HCT116 (cell line): ENCODE data around the gene TMPO. TPM values are rescaled to one million over a fixed set of nuclear protein-coding genes. Genes with fewer than 3 reads are reported as not detected.

Experiments
- ATAC-seq: fragments of 200-7000 bp; cut with Tn5 transposase; 2 replicates; pipeline ENCODE4 v1.9.1; 2020; ENCODE audit warnings: mild to moderate bottlenecking, moderate library complexity
- BruUV-seq: library from RNA; stranded (reverse); fragments of 400-500 nt; replicated peaks from 2 replicates; lab custom pipeline; 2021; lab: Mats Ljungman, UMichigan
- CTCF ChIA-PET: fragments of 300-600 bp; sonication (Branson Sonifier 250); formaldehyde crosslinking; loops from one replicate; lab custom pipeline; 2021; ENCODE audit warnings: antibody characterized with exemption; lab: Charles Lee
- POLR2A ChIA-PET: fragments of 300-600, 350-600 bp; sonication (Branson Sonifier 250); formaldehyde crosslinking; loops from one replicate; lab custom pipeline; 2021; ENCODE audit warnings: antibody characterized with exemption; lab: Charles Lee
- RAD21 ChIA-PET, 2 experiments: fragments of 300-600 bp; sonication (Branson Sonifier 250); formaldehyde crosslinking; loops; one replicate each; lab custom pipeline; 2023; ENCODE audit warnings: low total read pairs in 2 of 2; ENCODE audit not compliant: uncharacterized antibody in 2 of 2, unreplicated experiment in 2 of 2, low non-redundant PET in 1 of 2; lab: Charles Lee
- DNase-seq: peaks from one replicate; pipeline ENCODE4 v3.0.0-alpha.2; 2010; ENCODE audit warnings: low read depth, low spot score
- H2AFZ ChIP-seq: fragments of 200-600 bp; shearing (Covaris generic), sonication (generic); 2 replicates; pipeline ENCODE4 v1.6.1; 2017; ENCODE audit warnings: low read depth, mixed run types, mixed read lengths, antibody characterized with exemption, low read length; ENCODE audit not compliant: poor library complexity, severe bottlenecking
- H3K27ac ChIP-seq: 2 replicates; pipeline ENCODE4 v1.5.1; 2012; ENCODE audit warnings: low read depth, low read length
- H3K27me3 ChIP-seq: fragments of 200-600 bp; sonication (generic); 2 replicates; pipeline ENCODE4 v1.6.1; 2016; ENCODE audit warnings: mixed run types, low read length, mixed read lengths; ENCODE audit not compliant: insufficient read depth
- H3K36me3 ChIP-seq, 2 experiments: fragments of 200-500 bp in 1 of 2; fragments of 200-600 bp in 1 of 2; sonication (Bioruptor generic) in 1 of 2; sonication (generic) in 1 of 2; 2 replicates each; pipeline versions ENCODE4 v1.5.1 to v1.6.1; 2014 to 2016; ENCODE audit warnings: low read length in 2 of 2, inconsistent platforms in 1 of 2, mixed read lengths in 1 of 2, mixed run types in 1 of 2; ENCODE audit not compliant: insufficient read depth in 2 of 2, control insufficient read depth in 1 of 2
- H3K4me1 ChIP-seq, 2 experiments: fragments of 200-600 bp in 1 of 2; sonication (generic) in 1 of 2; 2 replicates each; pipeline versions ENCODE4 v1.5.1 to v1.6.1; 2012 to 2017; ENCODE audit warnings: low read length in 2 of 2, inconsistent platforms in 1 of 2, mild to moderate bottlenecking in 1 of 2, mixed read lengths in 1 of 2, mixed run types in 1 of 2, moderate library complexity in 1 of 2; ENCODE audit not compliant: insufficient read depth in 2 of 2, control insufficient read depth in 1 of 2
- H3K4me2 ChIP-seq: fragments of 200-600 bp; sonication (generic); 2 replicates; pipeline ENCODE4 v1.6.1; 2017; ENCODE audit warnings: mixed run types, low read length, mixed read lengths
- H3K4me3 ChIP-seq, 2 experiments: fragments of 200-600 bp in 1 of 2; sonication (generic) in 1 of 2; replicated peaks in 1 of 2; 2 replicates each; pipeline ENCODE4 v1.5.1; 2011 to 2016; ENCODE audit warnings: low read length in 2 of 2, control low read depth in 1 of 2, low read depth in 1 of 2, mild to moderate bottlenecking in 1 of 2, mixed read lengths in 1 of 2, mixed run types in 1 of 2
- H3K79me2 ChIP-seq: fragments of 200-600 bp; sonication (generic); 2 replicates; pipeline ENCODE4 v1.6.1; 2017; ENCODE audit warnings: mild to moderate bottlenecking, mixed run types, low read length, moderate library complexity, mixed read lengths; ENCODE audit not compliant: insufficient read depth
- H3K9ac ChIP-seq: fragments of 200-600 bp; sonication (generic); 2 replicates; pipeline ENCODE4 v1.6.1; 2016; ENCODE audit warnings: low read length, mixed read lengths
- H3K9me2 ChIP-seq: fragments of 200-600 bp; sonication (generic), shearing (Covaris generic); 2 replicates; pipeline ENCODE4 v1.6.1; 2017; ENCODE audit warnings: mixed run types, mild to moderate bottlenecking, moderate library complexity; ENCODE audit not compliant: insufficient read depth
- H3K9me3 ChIP-seq, 2 experiments: fragments of 200-500 bp in 1 of 2; fragments of 200-600 bp in 1 of 2; sonication (Bioruptor generic) in 1 of 2; sonication (generic) in 1 of 2; 2 replicates each; pipeline ENCODE4 v1.6.1; 2014 to 2017; ENCODE audit warnings: low read length in 2 of 2, mixed read lengths in 2 of 2, inconsistent platforms in 1 of 2, low read depth in 1 of 2, mild to moderate bottlenecking in 1 of 2, mixed run types in 1 of 2, moderate library complexity in 1 of 2; ENCODE audit not compliant: control insufficient read depth in 1 of 2, insufficient read depth in 1 of 2
- H4K20me1 ChIP-seq: fragments of 200-600 bp; sonication (generic), shearing (Covaris generic); 2 replicates; pipeline ENCODE4 v1.6.1; 2017; ENCODE audit warnings: mixed run types, mild to moderate bottlenecking, moderate library complexity; ENCODE audit not compliant: insufficient read depth
- ATF3 ChIP-seq: IDR thresholded peaks from 2 replicates; pipeline ENCODE4 v1.6.1; 2012
- CEBPB ChIP-seq: IDR thresholded peaks from 2 replicates; pipeline ENCODE4 v1.6.1; 2012; ENCODE audit warnings: low read depth
- EGR1 ChIP-seq: IDR thresholded peaks from 2 replicates; pipeline ENCODE4 v1.6.1; 2012; ENCODE audit warnings: low read depth
- EZH2phosphoT487 ChIP-seq: fragments of 200-600 bp; IDR thresholded peaks from 2 replicates; pipeline ENCODE4 v1.6.1; 2018; ENCODE audit warnings: antibody characterized with exemption, borderline replicate concordance
- FOSL1 ChIP-seq: IDR thresholded peaks from 2 replicates; pipeline ENCODE4 v1.6.1; 2012; ENCODE audit warnings: low read depth
- JUND ChIP-seq: IDR thresholded peaks from 2 replicates; pipeline ENCODE4 v1.6.1; 2012
- MAX ChIP-seq: IDR thresholded peaks from 2 replicates; pipeline ENCODE4 v1.6.1; 2012
- POLR2A ChIP-seq: IDR thresholded peaks from 2 replicates; pipeline ENCODE4 v1.7.0; 2011; ENCODE audit warnings: borderline replicate concordance; ENCODE audit not compliant: insufficient read depth, insufficient read length; ENCODE audit errors: extremely low read depth
- RAD21 ChIP-seq: IDR thresholded peaks from 2 replicates; pipeline ENCODE4 v1.6.1; 2012; ENCODE audit warnings: low read depth, mild to moderate bottlenecking
- ZBTB33 ChIP-seq: IDR thresholded peaks from 2 replicates; pipeline ENCODE4 v1.6.1; 2011; ENCODE audit warnings: mild to moderate bottlenecking, low read length, moderate library complexity; ENCODE audit not compliant: insufficient replicate concordance; ENCODE audit errors: extremely low read depth
- ZNF274 ChIP-seq: fragments of 200-500 bp; sonication (Bioruptor generic); IDR thresholded peaks from 2 replicates; pipeline ENCODE4 v1.6.1; 2014; ENCODE audit warnings: mild to moderate bottlenecking, low read depth, low read length, inconsistent platforms
- intact Hi-C: fragments of 100-400 bp; cut with micrococcal nuclease; formaldehyde crosslinking; loops from 2 replicates; pipeline ENCODE4 v1.10.0; 2022
- total RNA-seq: library from RNA; stranded (reverse); gene quantifications from one replicate; pipeline ENCODE4 v1.2.1, GENCODE V29; 2021; ENCODE audit not compliant: unreplicated experiment
- TF ChIP-seq, protein P1 (sequence below): IDR thresholded peaks from 2 replicates; pipeline ENCODE4 v1.6.1; 2012; ENCODE audit warnings: low read depth
- TF ChIP-seq, protein P2 (sequence below), 3 experiments: fragments of 200-600 bp in 1 of 3; sonication (generic) in 1 of 3; IDR thresholded peaks in 2 of 3; conservative IDR thresholded peaks in 1 of 3; 2 replicates each; pipeline ENCODE4 v1.5.1; 2012 to 2017; ENCODE audit warnings: low read depth in 2 of 3, low read length in 2 of 3, antibody characterized with exemption in 1 of 3, borderline replicate concordance in 1 of 3, control low read depth in 1 of 3, mild to moderate bottlenecking in 1 of 3, mixed read lengths in 1 of 3, mixed run types in 1 of 3, moderate library complexity in 1 of 3; ENCODE audit not compliant: insufficient read depth in 1 of 3

The TMPO gene
- total RNA-seq, 1 experiment from 2014 or later = 207 TPM

DNA sequence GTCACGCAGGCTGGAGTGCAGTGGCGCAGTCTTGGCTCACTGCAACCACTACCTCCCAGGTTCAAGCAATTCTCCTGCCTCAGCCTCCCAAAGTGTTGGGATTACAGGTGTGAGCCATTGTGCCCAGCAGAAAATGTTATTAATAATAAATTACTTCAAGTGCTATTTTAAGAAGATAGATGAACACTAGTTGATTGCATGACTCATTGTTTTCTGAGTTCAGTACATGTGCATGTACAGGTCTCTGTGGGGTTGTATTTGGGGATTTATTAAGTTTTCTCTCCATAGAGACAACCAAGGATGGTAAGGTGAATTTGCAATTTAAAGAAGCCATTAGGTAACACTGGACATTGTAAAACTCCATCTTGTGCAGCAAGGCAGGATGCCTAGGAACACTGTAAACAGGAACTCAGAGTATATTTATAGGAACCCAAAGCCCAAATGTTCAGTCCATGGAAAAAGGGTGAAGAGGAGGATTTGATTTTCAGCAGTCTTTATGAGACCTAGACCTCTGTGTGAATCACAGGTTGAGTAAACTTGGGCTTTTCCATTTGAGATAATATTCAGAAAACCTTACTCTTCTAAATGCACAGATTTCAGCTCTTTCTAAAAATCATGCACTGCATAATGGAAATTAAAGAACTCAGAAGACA, 49.3 kb upstream of the TMPO start:
- ChIA-PET POLR2A (no interaction called here), CTCF (no interaction called here)
- H3K4me2 ChIP-seq = no peak overlapping the region
- H3K27ac ChIP-seq = no peak overlapping the region
- no peaks in the 10 kb centered on the region for H3K79me2 ChIP-seq
- H3K4me3 ChIP-seq = no peak overlapping the region
- no peak for DNase-seq
- no peaks in the 10 kb centered on the region for H3K36me3 ChIP-seq
- no TSS peak for BruUV-seq
- no peak for TF ChIP-seq JUND
- TF ChIP-seq, protein P1, sequence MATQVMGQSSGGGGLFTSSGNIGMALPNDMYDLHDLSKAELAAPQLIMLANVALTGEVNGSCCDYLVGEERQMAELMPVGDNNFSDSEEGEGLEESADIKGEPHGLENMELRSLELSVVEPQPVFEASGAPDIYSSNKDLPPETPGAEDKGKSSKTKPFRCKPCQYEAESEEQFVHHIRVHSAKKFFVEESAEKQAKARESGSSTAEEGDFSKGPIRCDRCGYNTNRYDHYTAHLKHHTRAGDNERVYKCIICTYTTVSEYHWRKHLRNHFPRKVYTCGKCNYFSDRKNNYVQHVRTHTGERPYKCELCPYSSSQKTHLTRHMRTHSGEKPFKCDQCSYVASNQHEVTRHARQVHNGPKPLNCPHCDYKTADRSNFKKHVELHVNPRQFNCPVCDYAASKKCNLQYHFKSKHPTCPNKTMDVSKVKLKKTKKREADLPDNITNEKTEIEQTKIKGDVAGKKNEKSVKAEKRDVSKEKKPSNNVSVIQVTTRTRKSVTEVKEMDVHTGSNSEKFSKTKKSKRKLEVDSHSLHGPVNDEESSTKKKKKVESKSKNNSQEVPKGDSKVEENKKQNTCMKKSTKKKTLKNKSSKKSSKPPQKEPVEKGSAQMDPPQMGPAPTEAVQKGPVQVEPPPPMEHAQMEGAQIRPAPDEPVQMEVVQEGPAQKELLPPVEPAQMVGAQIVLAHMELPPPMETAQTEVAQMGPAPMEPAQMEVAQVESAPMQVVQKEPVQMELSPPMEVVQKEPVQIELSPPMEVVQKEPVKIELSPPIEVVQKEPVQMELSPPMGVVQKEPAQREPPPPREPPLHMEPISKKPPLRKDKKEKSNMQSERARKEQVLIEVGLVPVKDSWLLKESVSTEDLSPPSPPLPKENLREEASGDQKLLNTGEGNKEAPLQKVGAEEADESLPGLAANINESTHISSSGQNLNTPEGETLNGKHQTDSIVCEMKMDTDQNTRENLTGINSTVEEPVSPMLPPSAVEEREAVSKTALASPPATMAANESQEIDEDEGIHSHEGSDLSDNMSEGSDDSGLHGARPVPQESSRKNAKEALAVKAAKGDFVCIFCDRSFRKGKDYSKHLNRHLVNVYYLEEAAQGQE = no peak
- no peak for TF ChIP-seq MAX
- TF ChIP-seq ZNF274 = no peak
- no peak for TF ChIP-seq ATF3
- no peak for TF ChIP-seq EGR1
- TF ChIP-seq CEBPB = no peak
- TF ChIP-seq ZBTB33 = no peak
- TF ChIP-seq RAD21 = no peak
- TF ChIP-seq, protein P2, sequence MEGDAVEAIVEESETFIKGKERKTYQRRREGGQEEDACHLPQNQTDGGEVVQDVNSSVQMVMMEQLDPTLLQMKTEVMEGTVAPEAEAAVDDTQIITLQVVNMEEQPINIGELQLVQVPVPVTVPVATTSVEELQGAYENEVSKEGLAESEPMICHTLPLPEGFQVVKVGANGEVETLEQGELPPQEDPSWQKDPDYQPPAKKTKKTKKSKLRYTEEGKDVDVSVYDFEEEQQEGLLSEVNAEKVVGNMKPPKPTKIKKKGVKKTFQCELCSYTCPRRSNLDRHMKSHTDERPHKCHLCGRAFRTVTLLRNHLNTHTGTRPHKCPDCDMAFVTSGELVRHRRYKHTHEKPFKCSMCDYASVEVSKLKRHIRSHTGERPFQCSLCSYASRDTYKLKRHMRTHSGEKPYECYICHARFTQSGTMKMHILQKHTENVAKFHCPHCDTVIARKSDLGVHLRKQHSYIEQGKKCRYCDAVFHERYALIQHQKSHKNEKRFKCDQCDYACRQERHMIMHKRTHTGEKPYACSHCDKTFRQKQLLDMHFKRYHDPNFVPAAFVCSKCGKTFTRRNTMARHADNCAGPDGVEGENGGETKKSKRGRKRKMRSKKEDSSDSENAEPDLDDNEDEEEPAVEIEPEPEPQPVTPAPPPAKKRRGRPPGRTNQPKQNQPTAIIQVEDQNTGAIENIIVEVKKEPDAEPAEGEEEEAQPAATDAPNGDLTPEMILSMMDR (IDR thresholded peaks at IDR 0.05 in 2 of 3, conservative IDR thresholded peaks at IDR 0.05 in 1 of 3; ENCODE audit: borderline replicate concordance in 1 of 3, insufficient read depth in 1 of 3, low read depth in 2 of 3, low read length in 2 of 3) = no peak
- TF ChIP-seq EZH2phosphoT487 = no peak
- TF ChIP-seq POLR2A = no peak
- TF ChIP-seq FOSL1 = no peak
- TF ChIP-seq, all 23 proteins: peak for 0
- ATAC-seq = no peak
- H3K9ac ChIP-seq = no peak overlapping the region
- H2AFZ ChIP-seq = no peak overlapping the region
- H4K20me1 ChIP-seq = no peaks in the 10 kb centered on the region
- H3K9me3 ChIP-seq = no peaks in the 10 kb centered on the region
- H3K9me2 ChIP-seq = no peaks in the 10 kb centered on the region
- intact Hi-C loops = no loop called here
- H3K27me3 ChIP-seq = no peaks in the 10 kb centered on the region
- RAD21 ChIA-PET = no interaction called here
- no peaks in the 10 kb centered on the region for H3K4me1 ChIP-seq
